Choroid plexus epithelial cell (primary cell): ENCODE data around the gene CDK10.

ENCODE experiments used
- DNase-seq: peaks from one replicate; pipeline ENCODE4 v3.0.0-alpha.2; 2010; ENCODE audit warnings: low read depth
- H3K4me3 ChIP-seq: 2 replicates; pipeline ENCODE4 v1.5.1; 2011; ENCODE audit warnings: low read depth, mild to moderate bottlenecking, control low read depth, low read length, moderate library complexity
- TF ChIP-seq, protein P1 (sequence below): conservative IDR thresholded peaks from 2 replicates; pipeline ENCODE4 v1.5.1; 2011; ENCODE audit warnings: low read depth, mild to moderate bottlenecking, control low read depth, inconsistent platforms, low read length, moderate library complexity

The CDK10 gene

DNA sequence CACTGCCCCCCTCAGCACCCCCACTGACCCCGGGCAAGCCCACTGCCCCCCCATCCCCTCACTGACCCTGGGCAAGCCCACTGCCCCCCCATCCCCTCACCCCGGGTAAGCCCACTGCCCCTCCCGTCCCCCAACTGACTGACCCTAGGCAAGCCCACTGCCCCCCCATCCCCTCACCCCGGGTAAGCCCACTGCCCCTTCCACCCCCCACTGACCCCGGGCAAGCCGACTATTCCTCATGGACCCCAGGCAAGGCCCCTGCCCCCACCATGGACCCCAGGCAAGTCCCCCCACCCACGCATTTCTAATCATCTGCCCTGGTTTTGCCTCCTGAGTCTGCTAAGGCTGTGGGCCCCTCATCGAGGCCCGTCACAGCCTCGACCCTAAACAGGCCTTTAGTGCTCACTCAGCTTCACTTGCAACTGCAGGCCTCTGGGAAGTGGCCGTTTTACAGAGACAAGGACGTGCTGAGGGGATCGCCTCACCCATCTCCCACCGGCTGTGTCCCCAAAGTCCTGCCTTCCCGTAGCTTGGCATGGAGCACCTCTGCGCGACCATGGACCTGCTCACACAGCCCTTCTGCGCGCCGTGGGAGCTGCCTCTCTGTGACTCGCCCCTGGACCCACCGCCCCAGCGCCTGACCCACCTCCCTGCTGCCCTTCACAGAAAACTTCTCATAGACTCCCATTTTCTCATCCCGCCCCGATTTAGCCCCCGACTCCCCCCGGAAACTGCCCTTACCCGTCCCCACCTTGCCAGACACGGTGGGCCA, 30.6 kb downstream of the CDK10 start:
- no peak for DNase-seq
- TF ChIP-seq, protein P1, sequence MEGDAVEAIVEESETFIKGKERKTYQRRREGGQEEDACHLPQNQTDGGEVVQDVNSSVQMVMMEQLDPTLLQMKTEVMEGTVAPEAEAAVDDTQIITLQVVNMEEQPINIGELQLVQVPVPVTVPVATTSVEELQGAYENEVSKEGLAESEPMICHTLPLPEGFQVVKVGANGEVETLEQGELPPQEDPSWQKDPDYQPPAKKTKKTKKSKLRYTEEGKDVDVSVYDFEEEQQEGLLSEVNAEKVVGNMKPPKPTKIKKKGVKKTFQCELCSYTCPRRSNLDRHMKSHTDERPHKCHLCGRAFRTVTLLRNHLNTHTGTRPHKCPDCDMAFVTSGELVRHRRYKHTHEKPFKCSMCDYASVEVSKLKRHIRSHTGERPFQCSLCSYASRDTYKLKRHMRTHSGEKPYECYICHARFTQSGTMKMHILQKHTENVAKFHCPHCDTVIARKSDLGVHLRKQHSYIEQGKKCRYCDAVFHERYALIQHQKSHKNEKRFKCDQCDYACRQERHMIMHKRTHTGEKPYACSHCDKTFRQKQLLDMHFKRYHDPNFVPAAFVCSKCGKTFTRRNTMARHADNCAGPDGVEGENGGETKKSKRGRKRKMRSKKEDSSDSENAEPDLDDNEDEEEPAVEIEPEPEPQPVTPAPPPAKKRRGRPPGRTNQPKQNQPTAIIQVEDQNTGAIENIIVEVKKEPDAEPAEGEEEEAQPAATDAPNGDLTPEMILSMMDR: no peak
- H3K4me3 ChIP-seq: no peak overlapping the region

DNA sequence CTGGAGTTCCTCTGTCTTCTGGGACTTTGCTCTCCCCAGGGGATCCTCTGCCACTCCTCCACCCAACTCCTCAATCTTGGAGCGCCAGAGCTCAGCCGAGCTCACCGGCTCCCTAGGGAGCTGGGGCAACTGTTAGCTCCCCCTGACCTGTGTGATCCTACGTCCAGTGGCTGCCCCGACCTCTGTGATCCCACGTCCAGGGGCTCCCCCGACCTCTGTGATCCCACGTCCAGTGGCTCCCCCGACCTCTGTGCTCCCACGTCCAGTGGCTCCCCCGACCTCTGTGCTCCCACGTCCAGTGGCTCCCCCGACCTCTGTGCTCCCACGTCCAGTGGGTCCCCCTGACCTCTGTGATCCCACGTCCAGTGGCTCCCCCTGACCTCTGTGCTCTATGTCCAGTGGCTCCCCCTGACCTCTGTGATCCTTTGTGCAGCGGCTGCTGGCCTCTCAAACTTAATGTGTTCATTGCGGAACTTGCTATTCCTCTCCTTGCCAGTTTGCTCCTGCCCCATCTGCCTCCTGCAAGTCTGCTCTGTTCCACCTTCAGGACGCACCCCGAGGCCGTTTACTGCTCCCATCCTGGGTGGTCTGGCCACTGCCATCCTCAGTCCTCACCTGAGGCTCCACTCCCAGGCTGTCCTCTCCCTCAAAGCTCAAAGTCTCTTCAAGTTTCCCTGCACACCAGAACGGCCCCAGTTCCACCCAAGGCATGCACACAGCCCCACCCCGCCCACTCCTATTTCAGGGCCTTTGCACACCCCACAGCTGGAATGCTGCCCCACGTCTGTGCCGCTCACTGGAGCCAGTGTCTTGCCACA, 31.4 kb downstream of the CDK10 start:
- TF ChIP-seq, protein P1: no peak
- no peak for DNase-seq

GRCh38 chr16:89720551-89720812, 34.0 kb downstream of the CDK10 start:
- TF ChIP-seq, protein P1: no peak
- peak overlapping the region; percentile 75 for H3K4me3 ChIP-seq
- peak; percentile 19 for DNase-seq

More for the DNA sequence above, 31.4 kb downstream of the CDK10 start:
- no peak overlapping the region for H3K4me3 ChIP-seq

DNA sequence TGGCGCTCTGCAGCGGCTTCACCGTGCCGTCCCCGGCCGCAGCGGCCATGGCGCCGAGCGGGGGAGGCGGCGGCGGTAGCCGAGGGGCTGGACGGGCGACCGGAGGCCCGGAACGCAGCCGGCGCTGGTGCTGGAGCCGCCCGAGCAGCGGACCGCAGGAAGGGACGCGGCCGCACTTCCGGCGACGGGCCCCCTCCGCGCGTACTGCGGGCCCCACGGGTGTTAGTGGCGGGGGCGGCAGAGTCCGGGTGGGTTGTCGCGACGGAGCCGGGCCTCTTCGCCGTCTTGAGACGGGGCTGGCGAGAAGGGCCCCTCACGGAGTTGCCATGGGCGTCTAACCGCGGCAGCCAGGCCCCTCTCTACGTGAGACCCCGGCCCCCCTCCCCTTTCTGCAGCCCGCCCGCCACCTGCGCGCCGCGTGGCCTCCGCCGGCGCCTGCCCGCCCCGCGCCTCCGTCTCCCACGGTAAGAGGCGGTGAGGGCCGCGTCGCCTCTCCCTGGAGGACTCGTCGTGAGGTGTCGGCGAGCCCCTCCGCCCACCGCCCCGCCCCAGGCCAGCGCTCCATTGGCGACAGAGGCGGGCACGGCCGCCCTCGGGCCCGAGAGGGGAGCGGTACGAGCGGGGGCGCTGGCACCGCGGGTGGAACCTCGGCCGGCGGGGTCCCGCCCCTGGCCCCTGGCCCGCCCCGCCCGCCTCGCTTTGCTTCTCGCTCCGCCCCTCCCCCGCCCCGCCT, 34.5 kb downstream of the CDK10 start, which contains the start of the genes VPS9D1 and ZNF276:
Gene VPS9D1 (minus strand): TSS at position 86 of the 733 bp plus-strand sequence. CDS start 37 bp downstream, at position 49.
Gene ZNF276 (plus strand): TSS at position 725 of the 733 bp plus-strand sequence. CDS start 104 bp downstream, outside the sequence.
- H3K4me3 ChIP-seq: peak within 1 kb of the TSS; percentile 75
- DNase-seq: peak; percentile 80
- TF ChIP-seq, protein P1: no peak

DNA sequence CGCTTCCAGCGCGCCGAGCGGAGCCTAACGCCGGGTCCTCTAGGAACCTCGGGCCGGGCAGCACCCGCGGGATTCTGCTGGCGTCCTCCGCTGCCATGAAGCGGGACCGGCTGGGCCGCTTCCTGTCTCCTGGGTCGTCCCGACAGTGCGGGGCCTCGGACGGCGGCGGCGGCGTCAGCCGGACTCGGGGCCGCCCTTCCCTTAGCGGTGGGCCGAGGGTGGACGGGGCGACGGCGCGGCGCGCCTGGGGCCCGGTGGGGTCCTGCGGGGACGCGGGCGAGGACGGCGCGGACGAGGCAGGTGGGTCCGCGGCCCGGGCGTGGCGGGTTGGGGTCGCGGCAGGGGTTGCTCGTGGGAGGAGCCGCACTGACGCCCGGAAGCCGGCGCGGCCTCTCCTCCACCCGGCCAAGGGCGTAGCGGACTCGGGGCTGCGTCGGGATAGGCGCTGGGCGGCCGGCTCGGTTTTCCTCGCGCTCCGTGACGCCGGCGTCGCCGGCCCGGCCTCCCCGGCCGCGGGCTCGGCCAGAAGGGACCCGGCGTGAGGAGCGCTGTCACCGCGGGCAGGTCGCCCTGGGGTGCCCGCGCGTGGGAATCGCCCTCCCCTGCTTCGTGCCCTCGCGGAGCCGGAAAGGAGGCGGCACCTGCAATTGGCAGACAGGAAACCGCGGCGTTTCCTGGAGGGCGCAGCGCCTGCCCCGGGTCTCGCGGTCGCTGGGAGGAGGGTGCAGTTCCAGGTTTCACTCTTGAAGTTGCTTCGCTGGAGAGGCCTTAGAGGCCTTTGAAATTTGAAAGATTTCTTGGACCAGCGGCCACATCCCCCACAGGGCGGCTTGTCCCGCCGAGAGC, 35.3 kb downstream of the CDK10 start:
- DNase-seq: peak; percentile 58
- peak overlapping the region; percentile 75 for H3K4me3 ChIP-seq

More for the DNA sequence above, 35.3 kb downstream of the CDK10 start:
- TF ChIP-seq, protein P1: no peak
